Measurements from ENCODE around the gene CREB5. TPM values are rescaled to one million over a fixed set of nuclear protein-coding genes. Genes with fewer than 3 reads are reported as not detected.

The CREB5 gene
- total and polyA plus RNA-seq, 2 of the 13 experiments (the other 11 are each of a cell fraction or from before 2014, with no cell fraction given) = 0.38 to 0.71 TPM

DNA sequence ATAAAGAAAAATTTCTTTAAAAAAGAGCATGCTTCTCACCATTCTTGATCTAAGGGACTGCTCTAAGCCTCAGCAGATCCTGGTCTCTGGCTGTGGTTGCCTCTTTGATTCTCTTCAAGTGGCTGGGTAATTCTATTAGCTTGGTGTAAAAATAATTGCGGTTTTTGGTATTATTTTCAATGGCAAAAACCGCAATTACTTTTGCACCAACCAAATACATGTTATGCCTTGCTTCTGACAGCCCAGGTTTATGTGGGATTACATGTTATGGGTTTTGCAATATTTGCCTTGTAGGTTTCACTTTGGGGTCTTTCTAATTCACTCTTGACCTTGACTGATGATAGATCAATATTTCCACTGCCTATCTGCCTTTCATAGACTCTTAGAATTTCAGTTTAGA lies 20.0 kb upstream of the CREB5 start:
- H3K9ac ChIP-seq (ENCODE audit: insufficient read depth, low read depth, low read length) = no peak overlapping the region
- no peaks in the 10 kb centered on the region for H4K20me1 ChIP-seq (ENCODE audit: insufficient read depth, low read length)
- ChIA-PET CTCF (ENCODE audit: low intra/inter-chr PET ratio, low total read pairs) (no interaction called here), POLR2A (no interaction called here)
- no peaks in the 10 kb centered on the region; a peak in 1 of 5 replicates for H3K27me3 ChIP-seq (ENCODE audit: control insufficient read depth in 1 of 2, insufficient read depth in 2 of 2, low read length in 2 of 2)
- no peaks in the 10 kb centered on the region for H3K9me3 ChIP-seq (ENCODE audit: low read length)
- H3K4me3 ChIP-seq (replicated peaks in 1 of 3; ENCODE audit: insufficient read depth in 1 of 3, low read depth in 2 of 3, low read length in 3 of 3) = no peak overlapping the region
- intact Hi-C loops (cut with micrococcal nuclease; ENCODE audit: unreplicated experiment) (no loop called here), in situ Hi-C loops (cut with HindIII; ENCODE audit: extremely low pct_ligation_motif_present, low pct_unique_long_range_greater_than_20kb) (loop anchor here (5.0 kb wide), 1 partner anchor 235 kb away; no protein-coding TSS in a partner anchor)
- no peak for FAIRE-seq
- H3K27ac ChIP-seq (ENCODE audit: extremely low read length, insufficient read depth, low read length) = no peak overlapping the region
- H3K4me2 ChIP-seq (ENCODE audit: low read depth, low read length) = no peak overlapping the region
- no peak for DNase-seq (ENCODE audit: low spot score)
- no TSS peak for BruUV-seq (replicated peaks)
- no peak overlapping the region for H2AFZ ChIP-seq (ENCODE audit: low read length)
- no peaks in the 10 kb centered on the region for H3K36me3 ChIP-seq (replicated peaks in 1 of 2; ENCODE audit: control insufficient read depth in 1 of 2, insufficient read depth in 2 of 2, low read length in 2 of 2)
- 0% methylated on average over 2 of the region's 2 CpGs for WGBS (ENCODE audit: low lambda C conversion rate)
- no peaks in the 10 kb centered on the region for H3K4me1 ChIP-seq (ENCODE audit: insufficient read depth, low read length)
- H3K79me2 ChIP-seq (ENCODE audit: insufficient read depth, low read length) = no peaks in the 10 kb centered on the region
- TF ChIP-seq ZNF382 (CRISPR knock-in tag; IDR thresholded peaks at IDR 0.05; ENCODE audit: borderline replicate concordance) = no peak
- TF ChIP-seq ZNF251 (CRISPR knock-in tag; IDR thresholded peaks at IDR 0.05) = no peak
- TF ChIP-seq, protein P1, sequence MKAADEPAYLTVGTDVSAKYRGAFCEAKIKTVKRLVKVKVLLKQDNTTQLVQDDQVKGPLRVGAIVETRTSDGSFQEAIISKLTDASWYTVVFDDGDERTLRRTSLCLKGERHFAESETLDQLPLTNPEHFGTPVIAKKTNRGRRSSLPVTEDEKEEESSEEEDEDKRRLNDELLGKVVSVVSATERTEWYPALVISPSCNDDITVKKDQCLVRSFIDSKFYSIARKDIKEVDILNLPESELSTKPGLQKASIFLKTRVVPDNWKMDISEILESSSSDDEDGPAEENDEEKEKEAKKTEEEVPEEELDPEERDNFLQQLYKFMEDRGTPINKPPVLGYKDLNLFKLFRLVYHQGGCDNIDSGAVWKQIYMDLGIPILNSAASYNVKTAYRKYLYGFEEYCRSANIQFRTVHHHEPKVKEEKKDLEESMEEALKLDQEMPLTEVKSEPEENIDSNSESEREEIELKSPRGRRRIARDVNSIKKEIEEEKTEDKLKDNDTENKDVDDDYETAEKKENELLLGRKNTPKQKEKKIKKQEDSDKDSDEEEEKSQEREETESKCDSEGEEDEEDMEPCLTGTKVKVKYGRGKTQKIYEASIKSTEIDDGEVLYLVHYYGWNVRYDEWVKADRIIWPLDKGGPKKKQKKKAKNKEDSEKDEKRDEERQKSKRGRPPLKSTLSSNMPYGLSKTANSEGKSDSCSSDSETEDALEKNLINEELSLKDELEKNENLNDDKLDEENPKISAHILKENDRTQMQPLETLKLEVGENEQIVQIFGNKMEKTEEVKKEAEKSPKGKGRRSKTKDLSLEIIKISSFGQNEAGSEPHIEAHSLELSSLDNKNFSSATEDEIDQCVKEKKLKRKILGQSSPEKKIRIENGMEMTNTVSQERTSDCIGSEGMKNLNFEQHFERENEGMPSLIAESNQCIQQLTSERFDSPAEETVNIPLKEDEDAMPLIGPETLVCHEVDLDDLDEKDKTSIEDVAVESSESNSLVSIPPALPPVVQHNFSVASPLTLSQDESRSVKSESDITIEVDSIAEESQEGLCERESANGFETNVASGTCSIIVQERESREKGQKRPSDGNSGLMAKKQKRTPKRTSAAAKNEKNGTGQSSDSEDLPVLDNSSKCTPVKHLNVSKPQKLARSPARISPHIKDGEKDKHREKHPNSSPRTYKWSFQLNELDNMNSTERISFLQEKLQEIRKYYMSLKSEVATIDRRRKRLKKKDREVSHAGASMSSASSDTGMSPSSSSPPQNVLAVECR (CRISPR knock-in tag; IDR thresholded peaks at IDR 0.05; ENCODE audit: borderline replicate concordance) = no peak
- TF ChIP-seq, protein P2, sequence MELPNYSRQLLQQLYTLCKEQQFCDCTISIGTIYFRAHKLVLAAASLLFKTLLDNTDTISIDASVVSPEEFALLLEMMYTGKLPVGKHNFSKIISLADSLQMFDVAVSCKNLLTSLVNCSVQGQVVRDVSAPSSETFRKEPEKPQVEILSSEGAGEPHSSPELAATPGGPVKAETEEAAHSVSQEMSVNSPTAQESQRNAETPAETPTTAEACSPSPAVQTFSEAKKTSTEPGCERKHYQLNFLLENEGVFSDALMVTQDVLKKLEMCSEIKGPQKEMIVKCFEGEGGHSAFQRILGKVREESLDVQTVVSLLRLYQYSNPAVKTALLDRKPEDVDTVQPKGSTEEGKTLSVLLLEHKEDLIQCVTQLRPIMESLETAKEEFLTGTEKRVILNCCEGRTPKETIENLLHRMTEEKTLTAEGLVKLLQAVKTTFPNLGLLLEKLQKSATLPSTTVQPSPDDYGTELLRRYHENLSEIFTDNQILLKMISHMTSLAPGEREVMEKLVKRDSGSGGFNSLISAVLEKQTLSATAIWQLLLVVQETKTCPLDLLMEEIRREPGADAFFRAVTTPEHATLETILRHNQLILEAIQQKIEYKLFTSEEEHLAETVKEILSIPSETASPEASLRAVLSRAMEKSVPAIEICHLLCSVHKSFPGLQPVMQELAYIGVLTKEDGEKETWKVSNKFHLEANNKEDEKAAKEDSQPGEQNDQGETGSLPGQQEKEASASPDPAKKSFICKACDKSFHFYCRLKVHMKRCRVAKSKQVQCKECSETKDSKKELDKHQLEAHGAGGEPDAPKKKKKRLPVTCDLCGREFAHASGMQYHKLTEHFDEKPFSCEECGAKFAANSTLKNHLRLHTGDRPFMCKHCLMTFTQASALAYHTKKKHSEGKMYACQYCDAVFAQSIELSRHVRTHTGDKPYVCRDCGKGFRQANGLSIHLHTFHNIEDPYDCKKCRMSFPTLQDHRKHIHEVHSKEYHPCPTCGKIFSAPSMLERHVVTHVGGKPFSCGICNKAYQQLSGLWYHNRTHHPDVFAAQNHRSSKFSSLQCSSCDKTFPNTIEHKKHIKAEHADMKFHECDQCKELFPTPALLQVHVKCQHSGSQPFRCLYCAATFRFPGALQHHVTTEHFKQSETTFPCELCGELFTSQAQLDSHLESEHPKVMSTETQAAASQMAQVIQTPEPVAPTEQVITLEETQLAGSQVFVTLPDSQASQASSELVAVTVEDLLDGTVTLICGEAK (IDR thresholded peaks at IDR 0.05) = peak; percentile 94
- TF ChIP-seq, protein P2 (CRISPR knock-in tag; IDR thresholded peaks at IDR 0.05) = no peak
- TF ChIP-seq, protein P3, sequence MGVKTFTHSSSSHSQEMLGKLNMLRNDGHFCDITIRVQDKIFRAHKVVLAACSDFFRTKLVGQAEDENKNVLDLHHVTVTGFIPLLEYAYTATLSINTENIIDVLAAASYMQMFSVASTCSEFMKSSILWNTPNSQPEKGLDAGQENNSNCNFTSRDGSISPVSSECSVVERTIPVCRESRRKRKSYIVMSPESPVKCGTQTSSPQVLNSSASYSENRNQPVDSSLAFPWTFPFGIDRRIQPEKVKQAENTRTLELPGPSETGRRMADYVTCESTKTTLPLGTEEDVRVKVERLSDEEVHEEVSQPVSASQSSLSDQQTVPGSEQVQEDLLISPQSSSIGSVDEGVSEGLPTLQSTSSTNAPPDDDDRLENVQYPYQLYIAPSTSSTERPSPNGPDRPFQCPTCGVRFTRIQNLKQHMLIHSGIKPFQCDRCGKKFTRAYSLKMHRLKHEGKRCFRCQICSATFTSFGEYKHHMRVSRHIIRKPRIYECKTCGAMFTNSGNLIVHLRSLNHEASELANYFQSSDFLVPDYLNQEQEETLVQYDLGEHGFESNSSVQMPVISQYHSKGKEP (CRISPR knock-in tag; IDR thresholded peaks at IDR 0.05) = no peak
- no peak for TF ChIP-seq EED (CRISPR knock-in tag; IDR thresholded peaks at IDR 0.05)
- no peak for ATAC-seq
